IMR-90 (cell line): Measurements from ENCODE around the gene CARMIL1.

Experiments used
- CEBPB ChIP-seq: IDR thresholded peaks from 2 replicates; pipeline ENCODE4 v1.6.1; 2012; ENCODE audit warnings: low read depth, low read length, improper control_type of control experiment
- CTCF ChIP-seq: conservative IDR thresholded peaks from 2 replicates; pipeline ENCODE4 v1.5.1; 2012; ENCODE audit warnings: mild to moderate bottlenecking, low read depth, low read length, improper control_type of control experiment
- FOS ChIP-seq: fragments of 150-350 bp; IDR thresholded peaks from 2 replicates; pipeline ENCODE4 v1.6.1; 2016; ENCODE audit warnings: low read depth, low read length
- POLR2A ChIP-seq: IDR thresholded peaks from 2 replicates; pipeline ENCODE4 v1.6.1; 2012; ENCODE audit warnings: mild to moderate bottlenecking, low read depth, low read length
- RAD21 ChIP-seq: IDR thresholded peaks from 2 replicates; pipeline ENCODE4 v1.6.1; 2012; ENCODE audit warnings: low read length, improper control_type of control experiment
- RFX5 ChIP-seq: IDR thresholded peaks from 2 replicates; pipeline ENCODE4 v1.8.0; 2012; ENCODE audit warnings: low read depth, mild to moderate bottlenecking, low read length, moderate library complexity
- SMC3 ChIP-seq: fragments of 150-350 bp; IDR thresholded peaks from 2 replicates; pipeline ENCODE4 v1.6.1; 2016; ENCODE audit warnings: low read depth, mild to moderate bottlenecking, antibody characterized with exemption, low read length, moderate library complexity
- USF2 ChIP-seq: fragments of 150-350 bp; IDR thresholded peaks from 2 replicates; pipeline ENCODE4 v1.6.1; 2017; ENCODE audit warnings: mild to moderate bottlenecking, antibody characterized with exemption, low read length, low read depth

- TF ChIP-seq RFX5 (no peak), CTCF (no peak), POLR2A (no peak), USF2 (no peak), SMC3 (no peak), FOS (no peak), CEBPB (no peak), RAD21 (no peak)
Measured at GRCh38 chr6:25469797-25470388, 190.7 kb downstream of the CARMIL1 start.
